Measurements from ENCODE around the gene FNIP2.

- TF ChIP-seq, protein P1, sequence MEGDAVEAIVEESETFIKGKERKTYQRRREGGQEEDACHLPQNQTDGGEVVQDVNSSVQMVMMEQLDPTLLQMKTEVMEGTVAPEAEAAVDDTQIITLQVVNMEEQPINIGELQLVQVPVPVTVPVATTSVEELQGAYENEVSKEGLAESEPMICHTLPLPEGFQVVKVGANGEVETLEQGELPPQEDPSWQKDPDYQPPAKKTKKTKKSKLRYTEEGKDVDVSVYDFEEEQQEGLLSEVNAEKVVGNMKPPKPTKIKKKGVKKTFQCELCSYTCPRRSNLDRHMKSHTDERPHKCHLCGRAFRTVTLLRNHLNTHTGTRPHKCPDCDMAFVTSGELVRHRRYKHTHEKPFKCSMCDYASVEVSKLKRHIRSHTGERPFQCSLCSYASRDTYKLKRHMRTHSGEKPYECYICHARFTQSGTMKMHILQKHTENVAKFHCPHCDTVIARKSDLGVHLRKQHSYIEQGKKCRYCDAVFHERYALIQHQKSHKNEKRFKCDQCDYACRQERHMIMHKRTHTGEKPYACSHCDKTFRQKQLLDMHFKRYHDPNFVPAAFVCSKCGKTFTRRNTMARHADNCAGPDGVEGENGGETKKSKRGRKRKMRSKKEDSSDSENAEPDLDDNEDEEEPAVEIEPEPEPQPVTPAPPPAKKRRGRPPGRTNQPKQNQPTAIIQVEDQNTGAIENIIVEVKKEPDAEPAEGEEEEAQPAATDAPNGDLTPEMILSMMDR (IDR thresholded peaks at IDR 0.05) = no peak
- no peak for TF ChIP-seq ZFX (IDR thresholded peaks at IDR 0.05; ENCODE audit: borderline replicate concordance)
Observed at GRCh38 chr4:158833602-158834001, 64.8 kb downstream of the FNIP2 start.
